IPS-18a (cell line): ENCODE results near the gene INAFM1.
"Not testable (repeated sequence)": the region's sequence is repeated elsewhere in the genome, so short reads cannot be mapped to it uniquely, and the experiment has no call there.

ENCODE experiments used
- H3K27ac ChIP-seq: one replicate; pipeline ENCODE4 v1.5.1; 2013; ENCODE audit warnings: low read length
- H3K27me3 ChIP-seq: one replicate; pipeline ENCODE4 v1.6.1; 2013; ENCODE audit warnings: mild to moderate bottlenecking, low read length; ENCODE audit not compliant: control insufficient read depth, insufficient read depth
- H3K36me3 ChIP-seq: one replicate; pipeline ENCODE4 v1.6.1; 2013; ENCODE audit warnings: low read depth, low read length; ENCODE audit not compliant: control insufficient read depth
- H3K4me1 ChIP-seq: one replicate; pipeline ENCODE4 v1.6.1; 2013; ENCODE audit warnings: low read depth, low read length; ENCODE audit not compliant: control insufficient read depth
- H3K4me3 ChIP-seq: one replicate; pipeline ENCODE4 v1.5.1; 2013; ENCODE audit warnings: low read length
- H3K9ac ChIP-seq: one replicate; pipeline ENCODE4 v1.6.1; 2013; ENCODE audit warnings: mild to moderate bottlenecking, low read length, moderate library complexity
- H3K9me3 ChIP-seq: one replicate; pipeline ENCODE4 v1.6.1; 2013; ENCODE audit warnings: low read depth, low read length; ENCODE audit not compliant: control insufficient read depth

The INAFM1 gene

GRCh38 chr19:47260476-47260875 lies 14.2 kb upstream of the INAFM1 start:
- Histone ChIP-seq H3K27ac (no peak overlapping the region), H3K27me3 (no peaks in the 10 kb centered on the region), H3K36me3 (peaks cover 25% of the 10 kb centered on the region), H3K9ac (no peak overlapping the region), H3K9me3 (no peaks in the 10 kb centered on the region), H3K4me3 (no peak overlapping the region), H3K4me1 (peaks cover 6% of the 10 kb centered on the region)

GRCh38 chr19:47261946-47262793 lies 12.5 kb upstream of the INAFM1 start:
- not testable (repeated sequence) for H3K27ac ChIP-seq

GRCh38 chr19:47264629-47265028 lies 10.1 kb upstream of the INAFM1 start:
- Histone ChIP-seq H3K27ac (no peak overlapping the region), H3K9me3 (no peaks in the 10 kb centered on the region), H3K4me1 (no peaks in the 10 kb centered on the region), H3K36me3 (peaks cover 36% of the 10 kb centered on the region), H3K4me3 (no peak overlapping the region), H3K27me3 (no peaks in the 10 kb centered on the region), H3K9ac (no peak overlapping the region)

More at GRCh38 chr19:47261946-47262793, 12.5 kb upstream of the INAFM1 start:
- not testable (repeated sequence) for H3K27me3 ChIP-seq, H3K4me1 ChIP-seq, H3K9me3 ChIP-seq, H3K9ac ChIP-seq, H3K4me3 ChIP-seq
- H3K36me3 ChIP-seq = peaks cover 32% of the 10 kb centered on the region

GRCh38 chr19:47266401-47266941 lies 8.2 kb upstream of the INAFM1 start:
- Histone ChIP-seq H3K4me3 (no peak overlapping the region), H3K9ac (no peak overlapping the region), H3K27me3 (no peaks in the 10 kb centered on the region), H3K9me3 (no peaks in the 10 kb centered on the region), H3K36me3 (peaks cover 29% of the 10 kb centered on the region), H3K27ac (no peak overlapping the region), H3K4me1 (no peaks in the 10 kb centered on the region)

GRCh38 chr19:47267350-47267759 lies 7.3 kb upstream of the INAFM1 start:
- Histone ChIP-seq H3K9ac (no peak overlapping the region), H3K27me3 (no peaks in the 10 kb centered on the region), H3K4me3 (no peak overlapping the region), H3K27ac (no peak overlapping the region), H3K9me3 (no peaks in the 10 kb centered on the region), H3K4me1 (no peaks in the 10 kb centered on the region), H3K36me3 (peaks cover 29% of the 10 kb centered on the region)

- no peak overlapping the region for H3K27ac ChIP-seq
- peaks cover 29% of the 10 kb centered on the region for H3K36me3 ChIP-seq
- no peaks in the 10 kb centered on the region for H3K9me3 ChIP-seq
- no peaks in the 10 kb centered on the region for H3K27me3 ChIP-seq
- no peak overlapping the region for H3K9ac ChIP-seq
- no peak overlapping the region for H3K4me3 ChIP-seq
- H3K4me1 ChIP-seq = no peaks in the 10 kb centered on the region
Measured at GRCh38 chr19:47268028-47268427, 6.7 kb upstream of the INAFM1 start.

- Histone ChIP-seq H3K4me3 (no peak overlapping the region), H3K4me1 (no peaks in the 10 kb centered on the region), H3K27ac (no peak overlapping the region), H3K9ac (no peak overlapping the region), H3K27me3 (no peaks in the 10 kb centered on the region), H3K36me3 (peaks cover 29% of the 10 kb centered on the region), H3K9me3 (no peaks in the 10 kb centered on the region)
Measured at GRCh38 chr19:47269596-47269995, 5.1 kb upstream of the INAFM1 start.

- Histone ChIP-seq H3K4me1 (peaks cover 1% of the 10 kb centered on the region), H3K27me3 (peaks cover 5% of the 10 kb centered on the region), H3K4me3 (no peak overlapping the region), H3K36me3 (peaks cover 27% of the 10 kb centered on the region), H3K9me3 (no peaks in the 10 kb centered on the region), H3K9ac (no peak overlapping the region), H3K27ac (no peak overlapping the region)
Measured at GRCh38 chr19:47270408-47270807, 4.3 kb upstream of the INAFM1 start.

GRCh38 chr19:47271949-47272348 lies 2.7 kb upstream of the INAFM1 start:
- Histone ChIP-seq H3K4me3 (peak overlapping the region; percentile 95), H3K36me3 (peaks cover 19% of the 10 kb centered on the region), H3K9ac (no peak overlapping the region), H3K27me3 (peaks cover 16% of the 10 kb centered on the region), H3K27ac (no peak overlapping the region), H3K9me3 (no peaks in the 10 kb centered on the region), H3K4me1 (peaks cover 6% of the 10 kb centered on the region)

- Histone ChIP-seq H3K9me3 (no peaks in the 10 kb centered on the region), H3K27me3 (peaks cover 16% of the 10 kb centered on the region), H3K4me3 (peak overlapping the region; percentile 95), H3K4me1 (peaks cover 6% of the 10 kb centered on the region), H3K27ac (no peak overlapping the region), H3K9ac (peak overlapping the region; percentile 84), H3K36me3 (peaks cover 15% of the 10 kb centered on the region)
Measured at GRCh38 chr19:47272448-47273312, 2.0 kb upstream of the INAFM1 start.

GRCh38 chr19:47273313-47274070 lies 1.2 kb upstream of the INAFM1 start:
- Histone ChIP-seq H3K9ac (peak overlapping the region; percentile 84), H3K36me3 (peaks cover 10% of the 10 kb centered on the region), H3K4me1 (peaks cover 6% of the 10 kb centered on the region), H3K27me3 (peaks cover 16% of the 10 kb centered on the region), H3K27ac (peak overlapping the region; percentile 25), H3K9me3 (no peaks in the 10 kb centered on the region), H3K4me3 (peak overlapping the region; percentile 95)
